Transverse colon (tissue), 3 donors: ENCODE results near the gene KMT2C.

Experiments
- CTCF ChIP-seq, 5 experiments: fragments of 200-600 bp in 3 of 5; fragments of 450-650 bp in 2 of 5; sonication (generic) in 3 of 5; IDR thresholded peaks; 1 replicate in 2 of 5; 2 replicates in 3 of 5; pipeline ENCODE4 v1.5.1; 2016 to 2017; ENCODE audit warnings: antibody characterized with exemption in 5 of 5, inconsistent platforms in 3 of 5, mild to moderate bottlenecking in 2 of 5, moderate library complexity in 1 of 5
- EP300 ChIP-seq: sonication (generic); formaldehyde crosslinking; IDR thresholded peaks from one replicate; pipeline ENCODE4 v1.6.1; 2017; ENCODE audit warnings: antibody characterized with exemption, low read depth
- POLR2A ChIP-seq: fragments of 450-650 bp; IDR thresholded peaks from one replicate; pipeline ENCODE4 v1.6.1; 2016; ENCODE audit warnings: antibody characterized with exemption, mild to moderate bottlenecking, moderate library complexity

GRCh38 chr7:152423991-152424347, 11.8 kb downstream of the KMT2C start:
- TF ChIP-seq CTCF (IDR thresholded peaks at IDR 0.05) (no peak), EP300 (no peak), POLR2A (no peak)
